ENCODE data around the gene MELK. TPM values are rescaled to one million over a fixed set of nuclear protein-coding genes. Genes with fewer than 3 reads are reported as not detected.
"Not testable (repeated sequence)": the region's sequence is repeated elsewhere in the genome, so short reads cannot be mapped to it uniquely, and the experiment has no call there.

MELK gene
- 10 to 100 TPM; 18.8 to 19.2 TPM for total RNA-seq
- polyA plus RNA-seq (ENCODE audit: insufficient read depth, low read depth, low replicate concordance) = 15.2 TPM
- long read RNA-seq, donor 1, partial matches to known transcripts = 0 of 1 reads
- long read RNA-seq, donor 1, other reads (novel, unspliced or antisense) = 0 of 1 reads
- long read RNA-seq, donor 2, partial matches to known transcripts = 0 of 1 reads
- long read RNA-seq, donor 2, other reads (novel, unspliced or antisense) = 0 of 1 reads

DNA sequence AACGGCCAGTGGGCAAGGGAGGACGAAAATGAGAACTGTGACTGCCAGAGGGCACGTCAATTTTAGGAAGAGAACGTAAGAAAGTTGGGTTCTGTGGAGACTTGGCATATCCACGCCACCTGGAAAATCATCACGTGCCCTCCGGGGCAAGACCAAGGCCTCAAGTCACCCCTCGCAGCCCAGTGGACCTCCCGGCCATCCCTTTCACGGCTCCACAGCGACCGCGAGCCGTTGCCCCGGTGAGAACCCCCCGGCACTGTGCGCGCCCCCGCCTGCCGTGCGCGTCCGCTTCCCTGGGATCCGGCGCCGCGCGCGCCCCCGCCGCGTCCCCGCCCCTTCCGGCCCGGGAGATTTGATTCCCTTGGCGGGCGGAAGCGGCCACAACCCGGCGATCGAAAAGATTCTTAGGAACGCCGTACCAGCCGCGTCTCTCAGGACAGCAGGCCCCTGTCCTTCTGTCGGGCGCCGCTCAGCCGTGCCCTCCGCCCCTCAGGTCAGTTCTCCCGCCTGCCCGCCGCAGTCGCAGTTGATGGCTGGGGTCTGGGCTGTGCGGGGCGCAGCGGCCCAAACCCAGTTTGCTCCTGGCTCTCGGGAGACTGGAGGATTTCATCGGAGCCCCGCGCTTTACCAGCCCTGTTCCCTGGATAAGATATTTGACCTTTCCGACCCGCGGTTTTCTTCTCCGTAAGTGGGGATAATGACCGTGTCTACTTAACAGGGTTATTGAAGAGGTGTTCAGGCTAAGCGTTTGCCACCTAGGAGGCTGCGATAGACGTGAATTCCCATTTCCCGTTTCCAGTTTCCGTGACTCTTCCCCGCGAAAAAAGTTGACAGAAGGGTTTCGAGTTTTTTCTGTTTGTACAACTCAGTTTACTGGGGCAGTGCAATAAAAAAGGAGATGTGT is at the start of gene MELK:
Gene MELK (plus strand): TSS at position 381 of the 904 bp plus-strand sequence. CDS start 8,787 bp downstream, outside the sequence.
- peak; percentile 89 for DNase-seq
- 1% methylated on average over 50 to 72 of the region's 74 CpGs for WGBS, 2 donors
- peaks cover 10% of the 10 kb centered on the region for H3K4me1 ChIP-seq
- no peaks in the 10 kb centered on the region for H3K9me3 ChIP-seq
- peak within 1 kb of the TSS; percentile 53 to 81 for H3K27ac ChIP-seq
- intact Hi-C loops (cut with DNase I; ENCODE audit: low total_unique reads) = no loop called here
- no peaks in the 10 kb centered on the region for H3K36me3 ChIP-seq (ENCODE audit: low read depth, missing control alignments)
- H3K4me3 ChIP-seq = peak within 1 kb of the TSS; percentile 88 to 92
- no peak for TF ChIP-seq CTCF (IDR thresholded peaks at IDR 0.05)
- no peak for TF ChIP-seq POLR2A (IDR thresholded peaks at IDR 0.05)
- H3K27me3 ChIP-seq = no peaks in the 10 kb centered on the region

DNA sequence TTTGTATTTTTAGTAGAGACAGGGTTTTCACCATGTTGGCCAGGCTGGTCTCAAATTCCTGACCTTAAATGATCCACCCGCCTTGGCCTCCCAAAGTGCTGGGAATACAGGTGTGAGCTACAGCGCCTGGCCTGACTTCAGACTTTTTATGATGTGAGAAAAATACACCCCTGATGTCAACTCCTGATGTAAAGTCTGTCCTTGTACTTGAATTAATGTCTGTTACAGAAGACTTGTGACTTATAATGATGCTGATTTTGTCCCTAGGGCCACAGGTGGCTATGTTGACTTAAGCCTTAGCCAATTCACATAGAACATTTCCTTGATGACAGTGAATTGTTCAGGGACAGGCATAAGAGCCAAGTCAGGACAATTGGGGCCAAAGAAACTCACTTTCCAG is 42.5 kb upstream of the MELK start:
- intact Hi-C loops (cut with DNase I; ENCODE audit: low total_unique reads) = no loop called here
- Histone ChIP-seq H3K36me3 (ENCODE audit: low read depth, missing control alignments) (no peaks in the 10 kb centered on the region), H3K27ac (no peak overlapping the region), H3K27me3 (no peaks in the 10 kb centered on the region), H3K9me3 (no peaks in the 10 kb centered on the region), H3K4me1 (no peaks in the 10 kb centered on the region), H3K4me3 (no peak overlapping the region)
- WGBS, 2 donors = 87 to 95% methylated on average over 2 of the region's 2 CpGs
- TF ChIP-seq CTCF (IDR thresholded peaks at IDR 0.05) (no peak), POLR2A (IDR thresholded peaks at IDR 0.05) (no peak)
- no peak for DNase-seq

DNA sequence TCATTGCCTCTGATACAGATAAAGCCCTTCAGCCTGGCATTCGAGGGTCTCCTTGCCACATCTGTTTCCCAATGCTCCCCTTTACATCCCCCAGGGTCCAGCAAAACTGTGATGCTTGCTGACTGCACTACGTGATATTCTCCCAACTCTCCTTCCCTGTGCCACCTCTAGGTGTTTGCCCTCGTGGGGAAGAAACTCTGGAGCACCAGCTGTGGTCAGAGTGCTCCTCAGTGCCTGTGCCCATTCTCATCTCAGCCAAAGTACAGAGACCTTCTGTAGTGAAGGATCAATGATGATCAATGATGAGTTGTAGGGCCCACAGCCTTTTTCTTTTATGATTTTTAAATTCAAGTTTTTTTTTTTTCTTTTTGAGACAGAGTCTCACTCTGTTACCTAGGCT is 40.3 kb upstream of the MELK start:
- no peak for DNase-seq
- H3K9me3 ChIP-seq = no peaks in the 10 kb centered on the region
- intact Hi-C loops (cut with DNase I; ENCODE audit: low total_unique reads) = no loop called here
- TF ChIP-seq CTCF (IDR thresholded peaks at IDR 0.05) = no peak
- TF ChIP-seq POLR2A (IDR thresholded peaks at IDR 0.05) = no peak
- H3K27me3 ChIP-seq = no peaks in the 10 kb centered on the region
- no peak overlapping the region for H3K27ac ChIP-seq
- 87% methylated on average over 3 of the region's 3 CpGs for WGBS, 2 donors
- H3K4me1 ChIP-seq = no peaks in the 10 kb centered on the region
- no peaks in the 10 kb centered on the region for H3K36me3 ChIP-seq (ENCODE audit: low read depth, missing control alignments)
- H3K4me3 ChIP-seq = no peak overlapping the region

GRCh38 chr9:36533726-36534125 is 39.0 kb upstream of the MELK start:
- H3K4me3 ChIP-seq; H3K36me3 ChIP-seq (ENCODE audit: low read depth, missing control alignments); H3K27ac ChIP-seq; H3K4me1 ChIP-seq; H3K27me3 ChIP-seq; DNase-seq; H3K9me3 ChIP-seq; intact Hi-C loops (cut with DNase I; ENCODE audit: low total_unique reads): not testable (repeated sequence)
- 83 to 86% methylated on average over 6 of the region's 6 CpGs for WGBS, 2 donors

GRCh38 chr9:36535107-36535506 is 37.6 kb upstream of the MELK start:
- H3K36me3 ChIP-seq (ENCODE audit: low read depth, missing control alignments) = no peaks in the 10 kb centered on the region
- DNase-seq = no peak
- H3K4me3 ChIP-seq = no peak overlapping the region
- WGBS, 2 donors = 100% methylated on average over 1 of the region's 1 CpG
- no peaks in the 10 kb centered on the region for H3K27me3 ChIP-seq
- H3K9me3 ChIP-seq = no peaks in the 10 kb centered on the region
- intact Hi-C loops (cut with DNase I; ENCODE audit: low total_unique reads) = no loop called here
- H3K27ac ChIP-seq = no peak overlapping the region
- H3K4me1 ChIP-seq = no peaks in the 10 kb centered on the region
- TF ChIP-seq CTCF (IDR thresholded peaks at IDR 0.05) = no peak
- TF ChIP-seq POLR2A (IDR thresholded peaks at IDR 0.05) = no peak

Measured in testis (tissue), 5 donors.